Measurements from ENCODE around the gene ITPK1.

The ITPK1 gene

GRCh38 chr14:92937051-92937937 is 178.4 kb downstream of the ITPK1 start:
- H3K27ac ChIP-seq, result no peak overlapping the region
- TF ChIP-seq CTCF (conservative IDR thresholded peaks at IDR 0.05), result no peak

- no peak for TF ChIP-seq ZFX (IDR thresholded peaks at IDR 0.05)
- no peak overlapping the region for H3K27ac ChIP-seq
Observed at GRCh38 chr14:92936085-92936484, 179.6 kb downstream of the ITPK1 start.

GRCh38 chr14:92935446-92935845 is 180.3 kb downstream of the ITPK1 start:
- H3K27ac ChIP-seq, result no peak overlapping the region
- TF ChIP-seq ZFX (IDR thresholded peaks at IDR 0.05), result no peak
- TF ChIP-seq CTCF (conservative IDR thresholded peaks at IDR 0.05), result no peak

GRCh38 chr14:92934196-92935085 is 181.3 kb downstream of the ITPK1 start:
- H3K27ac ChIP-seq, result no peak overlapping the region
- TF ChIP-seq CTCF (conservative IDR thresholded peaks at IDR 0.05) (no peak), ZFX (IDR thresholded peaks at IDR 0.05) (no peak)

- TF ChIP-seq ZFX (IDR thresholded peaks at IDR 0.05), result no peak
- TF ChIP-seq CTCF (conservative IDR thresholded peaks at IDR 0.05), result no peak
- no peak overlapping the region for H3K27ac ChIP-seq
Observed at GRCh38 chr14:92933481-92933880, 182.2 kb downstream of the ITPK1 start.

GRCh38 chr14:92932448-92933395 is 183.0 kb downstream of the ITPK1 start:
- no peak overlapping the region for H3K27ac ChIP-seq
- TF ChIP-seq CTCF (conservative IDR thresholded peaks at IDR 0.05) (no peak), ZFX (IDR thresholded peaks at IDR 0.05) (no peak)
